Measurements from ENCODE around the gene DUOX2.
"Not testable (repeated sequence)": the region's sequence is repeated elsewhere in the genome, so short reads cannot be mapped to it uniquely, and the experiment has no call there.

DUOX2 gene

DNA sequence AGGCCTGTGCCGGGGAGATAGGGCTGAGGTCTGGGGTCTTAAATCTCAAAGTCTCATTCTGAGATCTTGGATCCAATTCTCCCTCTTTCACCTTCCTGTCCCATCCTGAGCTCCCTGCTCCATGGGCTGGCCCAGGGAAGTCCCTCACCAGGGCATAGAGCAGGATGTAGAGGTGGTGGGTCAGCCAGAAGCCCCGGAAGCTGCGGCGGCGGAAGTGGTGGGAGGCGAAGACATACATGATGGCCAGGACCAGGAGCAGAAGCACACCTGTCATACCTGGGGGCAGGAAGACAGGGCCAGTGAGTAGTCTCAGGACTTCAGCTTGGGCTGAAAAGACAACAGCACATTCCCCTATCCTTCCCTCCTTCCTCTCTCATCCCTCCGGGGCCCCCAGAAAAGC is 16.5 kb downstream of the DUOX2 start:
- DNase-seq: no peak

DNA sequence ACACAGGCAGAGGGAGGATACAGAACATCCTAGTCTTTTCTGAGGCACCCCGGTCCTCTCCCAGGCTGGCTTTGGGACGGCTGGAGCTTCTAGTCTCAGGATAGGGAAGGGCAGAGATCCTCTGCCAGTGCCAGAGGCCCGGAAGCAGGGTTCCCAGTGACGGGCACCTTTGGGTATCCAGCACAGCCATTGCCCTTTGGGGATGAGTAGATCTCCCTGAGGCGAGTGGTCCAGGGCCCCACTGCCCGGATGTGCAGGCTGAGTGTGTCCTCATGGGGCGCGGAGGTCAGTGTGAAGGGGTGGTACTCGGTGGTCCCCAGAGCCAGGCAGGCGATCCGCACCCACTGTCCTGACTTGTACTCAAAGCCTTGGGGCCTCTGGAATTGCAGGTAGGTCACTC is 18.3 kb downstream of the DUOX2 start:
- no peak for DNase-seq

GRCh38 chr15:45094358-45094730 is 19.6 kb downstream of the DUOX2 start:
- no peak for DNase-seq

DNA sequence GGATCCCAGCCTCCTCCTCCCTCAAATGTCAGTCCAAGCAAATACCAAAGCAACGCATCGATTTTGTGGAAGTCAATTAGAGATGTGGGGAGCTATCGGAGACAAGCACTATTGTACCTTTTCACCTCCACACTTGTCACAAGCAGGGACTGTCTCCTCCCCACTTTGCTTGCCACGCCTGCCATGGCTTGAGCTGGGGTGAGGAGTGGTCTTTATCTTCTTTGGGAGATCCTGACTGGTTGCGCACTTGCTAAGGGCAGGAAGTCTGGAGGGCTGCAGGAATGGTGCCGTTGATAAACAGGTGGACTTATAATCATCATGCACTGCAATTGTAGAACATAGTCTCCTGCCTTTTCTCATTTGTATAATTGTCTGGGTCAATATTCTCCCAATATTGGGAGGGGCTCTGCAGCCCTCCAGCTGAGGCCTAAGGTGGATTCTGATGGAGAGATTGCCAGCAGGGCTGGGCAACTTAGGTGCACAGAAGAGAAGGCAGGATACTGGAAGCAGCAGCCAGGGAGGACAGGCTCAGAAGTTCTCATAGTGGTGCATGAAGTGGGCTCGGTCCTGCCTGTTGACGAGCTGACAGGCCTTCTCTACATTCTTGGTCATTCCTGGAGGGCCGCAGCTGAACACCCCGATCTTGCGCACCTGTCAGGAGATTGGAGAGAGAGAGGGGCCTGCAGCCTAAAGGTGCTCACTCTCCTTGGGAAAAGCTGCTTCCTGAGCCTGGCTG is 20.2 kb downstream of the DUOX2 start:
- DNase-seq: no peak

GRCh38 chr15:45093013-45093412 is 21.0 kb downstream of the DUOX2 start:
- no peak for DNase-seq

GRCh38 chr15:45091576-45091975 is 22.4 kb downstream of the DUOX2 start:
- no peak for DNase-seq

GRCh38 chr15:45091161-45091560 is 22.8 kb downstream of the DUOX2 start:
- DNase-seq: no peak

- DNase-seq: no peak
Measured at GRCh38 chr15:45089712-45090373, 24.1 kb downstream of the DUOX2 start.

GRCh38 chr15:45088801-45089711 is 24.9 kb downstream of the DUOX2 start:
- DNase-seq: no peak

DNA sequence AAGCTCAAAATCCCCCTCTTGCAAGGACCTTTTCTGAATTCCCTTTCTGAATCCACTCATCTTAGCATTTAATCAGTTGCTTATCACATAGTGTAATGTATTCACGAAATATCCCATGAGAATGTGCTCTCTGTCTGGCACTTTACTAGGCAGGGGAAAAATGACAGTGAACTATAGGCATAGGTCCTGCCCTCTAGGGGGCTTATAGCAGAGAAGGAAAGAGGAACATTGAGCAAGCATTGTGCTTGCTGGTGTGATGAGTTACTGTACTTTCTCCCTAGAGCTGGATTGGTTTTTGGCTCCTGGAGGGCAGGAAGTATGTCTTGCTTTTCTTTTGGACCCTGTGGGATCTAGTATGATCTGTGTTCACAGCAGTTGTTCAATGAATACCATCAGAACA is 26.5 kb downstream of the DUOX2 start:
- no peak for DNase-seq

DNA sequence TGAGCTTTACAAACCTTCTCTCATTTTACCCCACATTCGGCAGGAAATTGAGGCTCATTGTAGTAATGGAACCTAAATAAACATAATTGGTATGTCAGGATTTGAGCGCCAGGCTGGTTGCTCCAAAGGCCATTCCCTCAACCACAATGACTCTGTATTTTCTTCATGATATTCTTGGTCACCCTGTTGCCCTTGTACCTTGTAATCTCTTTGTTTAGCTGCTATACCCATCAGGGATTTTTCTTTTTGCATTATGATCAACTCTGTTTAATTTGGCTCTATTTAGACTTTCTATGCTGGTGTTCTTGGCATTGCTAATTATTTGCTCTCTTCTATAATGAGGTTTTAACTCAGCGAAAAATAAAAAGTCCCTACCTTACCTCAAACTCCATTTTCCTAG is 29.8 kb downstream of the DUOX2 start:
- no peak for DNase-seq

DNA sequence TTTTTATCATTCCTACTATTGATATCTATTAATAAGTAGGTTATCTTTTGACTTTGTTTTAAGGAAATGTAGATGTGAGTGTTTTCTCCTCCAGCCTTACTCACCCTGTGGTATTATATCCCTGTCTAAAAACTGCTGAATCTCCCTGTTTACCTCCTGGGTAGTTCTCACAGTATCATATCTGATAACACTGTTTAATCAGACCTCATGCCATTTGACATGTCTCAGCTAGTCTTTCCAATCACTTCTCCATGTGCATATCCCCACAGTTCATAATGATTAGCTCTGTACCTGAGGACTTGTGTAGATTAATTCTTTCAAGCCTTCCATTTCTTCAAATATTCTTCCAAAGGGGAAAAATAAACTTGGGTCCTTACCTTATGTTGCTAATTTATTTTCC is 30.7 kb downstream of the DUOX2 start:
- DNase-seq: no peak

DNA sequence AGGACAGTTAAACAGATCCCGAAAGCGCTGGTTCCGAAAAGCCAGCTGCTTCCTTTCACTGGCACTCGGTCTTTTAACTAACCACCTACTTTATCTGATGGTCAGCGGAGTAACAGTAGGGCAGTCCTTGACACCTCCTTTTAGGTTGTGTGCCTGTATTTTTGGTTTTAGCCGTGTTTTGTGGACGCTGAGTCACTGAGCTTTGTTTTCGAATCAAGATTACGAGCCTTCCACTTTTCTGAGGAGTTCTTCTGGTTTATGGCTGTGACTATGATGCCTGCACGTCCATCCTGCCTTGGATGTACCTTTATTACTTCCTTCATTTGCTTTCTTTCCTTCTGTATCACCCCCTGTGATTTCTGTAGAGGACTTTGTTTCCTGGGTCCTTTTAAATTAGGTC is 31.6 kb downstream of the DUOX2 start:
- DNase-seq: not testable (repeated sequence)

DNA sequence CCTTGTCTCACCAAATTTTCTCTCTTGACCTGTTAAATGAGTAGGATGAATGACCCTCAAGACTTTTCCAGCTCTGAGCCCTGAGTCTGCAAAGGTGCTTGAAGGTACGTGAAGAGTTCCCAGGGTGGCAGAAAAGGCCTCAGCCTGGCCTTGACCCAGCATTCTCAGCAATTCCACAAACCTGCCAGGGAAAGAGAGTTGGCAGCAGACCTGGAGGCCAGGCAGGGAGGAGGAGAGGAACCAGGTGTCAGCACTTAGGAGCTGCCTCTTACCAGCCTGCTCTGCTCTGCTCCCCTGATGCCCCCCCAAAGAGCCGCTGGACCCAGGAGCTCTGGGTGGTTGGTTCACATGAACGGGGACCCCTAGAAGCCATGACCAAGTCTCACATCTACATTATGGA is 33.4 kb downstream of the DUOX2 start:
- not testable (repeated sequence) for DNase-seq

DNA sequence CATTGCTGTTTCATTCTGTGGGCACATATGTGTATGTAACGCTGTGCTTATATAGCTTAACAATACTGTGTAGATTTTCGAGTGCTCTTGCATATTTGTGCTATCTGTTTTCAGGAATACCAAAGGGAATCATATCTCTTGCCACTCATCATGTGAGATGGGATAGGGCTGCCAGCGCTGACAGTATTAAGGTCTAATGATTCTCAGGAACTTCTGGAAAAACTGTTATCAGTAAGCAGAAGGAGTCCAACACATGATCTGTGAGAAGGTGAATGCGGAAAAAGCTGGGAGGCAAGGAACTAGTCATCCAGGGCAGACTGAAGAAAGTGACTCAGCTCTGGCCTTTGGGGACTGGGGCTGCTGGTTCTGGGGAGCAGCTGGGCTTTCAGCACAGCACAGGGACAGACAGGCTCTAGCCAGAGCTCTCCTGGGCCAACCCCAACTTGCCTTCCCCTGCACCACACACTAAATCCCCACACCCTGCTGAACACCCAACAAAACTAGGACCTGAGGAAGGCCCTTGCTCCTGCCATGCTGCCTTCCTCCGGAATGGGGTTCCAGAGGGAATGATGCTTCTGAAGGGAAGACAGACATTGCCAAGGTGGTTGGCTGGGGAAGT is 34.2 kb downstream of the DUOX2 start:
- not testable (repeated sequence) for DNase-seq

DNA sequence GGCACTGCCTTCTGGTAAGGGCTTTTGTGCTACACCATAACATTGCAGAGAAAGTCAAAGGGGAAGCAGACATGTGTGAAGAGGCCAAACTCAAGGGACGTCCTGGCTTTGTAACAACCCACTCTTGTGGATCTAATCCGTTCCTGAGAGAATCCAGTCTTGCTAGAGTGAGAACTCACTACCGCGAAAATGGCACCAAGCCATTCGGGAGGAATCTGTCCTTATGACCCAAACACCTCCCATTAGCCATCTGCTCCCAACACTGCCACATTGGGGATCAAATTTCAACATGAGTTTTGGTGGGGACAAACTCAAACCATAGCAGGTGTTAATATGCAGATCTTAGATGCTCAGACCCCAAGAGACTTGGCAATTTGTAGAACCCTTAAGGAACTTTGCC is 34.8 kb downstream of the DUOX2 start:
- DNase-seq: not testable (repeated sequence)

DNA sequence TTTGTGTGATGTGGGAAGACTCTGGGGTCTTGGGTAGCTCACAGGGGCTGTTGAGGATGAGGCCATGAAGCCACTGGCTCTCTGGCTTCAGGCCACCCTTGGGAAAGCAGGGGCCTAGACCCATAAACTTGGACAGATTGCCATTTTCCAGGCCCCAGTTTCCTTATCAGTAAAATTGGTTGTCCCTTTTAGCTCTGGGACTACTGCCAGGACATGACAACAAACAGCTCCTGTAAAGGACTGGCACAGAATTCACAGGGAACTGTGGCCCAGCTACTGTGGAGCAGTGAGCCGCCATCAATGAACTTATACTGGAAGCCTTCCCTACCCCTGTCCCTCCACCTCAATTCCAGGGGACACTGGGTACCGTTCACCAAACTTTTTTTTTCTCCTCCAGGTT is 36.6 kb downstream of the DUOX2 start:
- not testable (repeated sequence) for DNase-seq

DNA sequence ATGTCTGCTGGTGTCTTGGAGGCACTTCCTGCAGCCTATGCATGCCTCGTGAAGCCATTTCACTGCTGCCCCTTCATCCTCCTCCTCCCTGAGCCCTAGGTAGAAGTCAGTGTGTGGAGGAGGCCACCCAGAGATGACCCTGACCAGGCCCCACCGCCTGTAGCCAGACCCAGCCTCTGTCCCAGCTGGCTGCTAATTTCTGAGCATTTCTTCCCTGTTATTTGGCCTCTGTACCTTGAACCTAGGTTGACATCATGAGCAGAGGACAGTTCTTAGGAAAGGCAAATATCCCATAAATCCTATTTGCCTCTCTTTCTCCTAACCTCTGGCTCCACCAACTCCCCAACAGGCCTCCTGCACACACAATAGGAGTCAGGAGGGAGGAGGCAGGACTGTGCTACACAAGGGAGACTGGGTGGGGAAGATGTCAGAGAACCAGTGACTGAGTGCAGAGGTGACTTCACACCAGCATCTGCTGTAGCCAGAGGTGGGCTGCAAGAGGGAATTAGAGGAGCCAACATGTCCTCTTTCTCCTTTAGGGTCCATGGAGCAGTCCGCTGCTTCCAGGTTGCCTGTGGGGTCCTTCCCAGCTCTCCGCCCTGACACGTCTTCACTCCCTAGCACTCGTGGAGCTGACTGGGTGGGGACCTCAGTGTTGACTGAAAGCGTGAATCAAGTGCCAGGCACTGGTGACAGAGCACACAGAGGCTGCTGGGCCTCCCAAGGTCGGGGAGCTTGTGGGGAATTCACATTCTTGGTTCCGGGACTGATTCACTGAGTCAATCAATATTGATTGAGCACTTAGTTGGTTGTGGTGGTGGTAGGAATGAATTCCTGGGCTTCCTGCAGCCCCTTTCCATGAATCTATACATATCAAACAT is 38.3 kb downstream of the DUOX2 start:
- not testable (repeated sequence) for DNase-seq

DNA sequence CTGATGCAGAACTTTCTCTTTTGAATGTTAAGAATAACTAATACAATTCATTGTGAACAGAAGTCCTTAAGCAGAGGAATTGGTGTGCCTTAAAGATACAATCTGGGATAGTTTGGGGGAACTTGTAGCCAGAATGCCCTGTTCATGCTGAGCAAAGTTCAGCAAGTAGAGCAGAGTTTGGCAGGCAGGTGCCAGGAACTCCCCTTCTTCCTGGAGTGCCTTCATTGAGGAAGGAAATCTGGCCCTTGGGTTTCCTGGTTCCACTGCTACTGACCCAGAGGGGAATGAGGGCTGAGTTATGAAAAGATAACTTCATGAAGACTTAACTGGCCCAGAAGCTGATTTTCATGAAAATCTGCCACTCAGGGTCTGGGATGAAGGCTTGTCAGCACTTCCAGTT is 40.4 kb downstream of the DUOX2 start:
- DNase-seq: not testable (repeated sequence)

DNA sequence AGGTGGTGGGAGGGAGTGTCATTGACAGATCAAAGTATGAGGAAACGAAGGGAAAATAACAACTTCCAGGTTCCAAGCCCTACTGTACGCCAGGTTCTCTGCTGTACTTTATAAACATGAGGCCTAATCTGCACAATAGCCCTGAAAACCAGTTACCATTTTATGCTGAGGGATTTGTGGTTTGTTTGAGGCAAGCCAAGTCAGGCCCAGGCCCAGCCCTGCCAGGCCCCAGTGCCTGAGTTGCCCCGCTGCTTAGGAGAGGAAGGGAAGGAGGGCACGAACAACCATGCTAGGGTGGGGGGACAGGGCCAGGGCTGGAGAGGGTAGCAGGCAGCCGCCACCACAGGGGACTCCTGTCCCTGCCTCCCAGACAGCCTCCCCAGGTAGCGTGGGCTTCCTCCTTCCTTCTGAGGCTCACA is 44.0 kb downstream of the DUOX2 start:
- DNase-seq: not testable (repeated sequence)

- no peak for DNase-seq
Measured at GRCh38 chr15:45064386-45064785, 49.6 kb downstream of the DUOX2 start.

GRCh38 chr15:45062301-45062700 is 51.7 kb downstream of the DUOX2 start:
- not testable (repeated sequence) for DNase-seq
